Muscle layer of duodenum (tissue), 2 donors: ENCODE data around the gene DUSP28.
"Not testable (repeated sequence)": the region's sequence is repeated elsewhere in the genome, so short reads cannot be mapped to it uniquely, and the experiment has no call there.

Experiments used
- H3K27ac ChIP-seq: one replicate; pipeline ENCODE4 v1.7.0; 2013; ENCODE audit warnings: mild to moderate bottlenecking, low read length
- H3K27me3 ChIP-seq: one replicate; pipeline ENCODE4 v1.7.0; 2013; ENCODE audit warnings: low read depth, mild to moderate bottlenecking, control low read depth, low read length
- H3K36me3 ChIP-seq, 2 donors: one replicate each; pipeline ENCODE4 v1.7.0; 2013; ENCODE audit warnings: low read length in 2 of 2, control low read depth in 1 of 2, mild to moderate bottlenecking in 1 of 2; ENCODE audit not compliant: insufficient read depth in 2 of 2, control insufficient read depth in 1 of 2
- H3K4me1 ChIP-seq, 2 donors: one replicate each; pipeline ENCODE4 v1.7.0; 2013; ENCODE audit warnings: low read length in 2 of 2, mild to moderate bottlenecking in 2 of 2, control low read depth in 1 of 2, moderate library complexity in 1 of 2; ENCODE audit not compliant: insufficient read depth in 2 of 2, control insufficient read depth in 1 of 2
- H3K4me3 ChIP-seq, 2 donors: one replicate each; pipeline ENCODE4 v1.7.0; 2013; ENCODE audit warnings: low read length in 2 of 2, low read depth in 1 of 2, mild to moderate bottlenecking in 1 of 2
- H3K9me3 ChIP-seq, 2 donors: one replicate each; pipeline ENCODE4 v1.7.0; 2013; ENCODE audit warnings: low read length in 2 of 2, control low read depth in 1 of 2, mild to moderate bottlenecking in 1 of 2; ENCODE audit not compliant: control insufficient read depth in 1 of 2
- donor health status: healthy.

Gene DUSP28

DNA sequence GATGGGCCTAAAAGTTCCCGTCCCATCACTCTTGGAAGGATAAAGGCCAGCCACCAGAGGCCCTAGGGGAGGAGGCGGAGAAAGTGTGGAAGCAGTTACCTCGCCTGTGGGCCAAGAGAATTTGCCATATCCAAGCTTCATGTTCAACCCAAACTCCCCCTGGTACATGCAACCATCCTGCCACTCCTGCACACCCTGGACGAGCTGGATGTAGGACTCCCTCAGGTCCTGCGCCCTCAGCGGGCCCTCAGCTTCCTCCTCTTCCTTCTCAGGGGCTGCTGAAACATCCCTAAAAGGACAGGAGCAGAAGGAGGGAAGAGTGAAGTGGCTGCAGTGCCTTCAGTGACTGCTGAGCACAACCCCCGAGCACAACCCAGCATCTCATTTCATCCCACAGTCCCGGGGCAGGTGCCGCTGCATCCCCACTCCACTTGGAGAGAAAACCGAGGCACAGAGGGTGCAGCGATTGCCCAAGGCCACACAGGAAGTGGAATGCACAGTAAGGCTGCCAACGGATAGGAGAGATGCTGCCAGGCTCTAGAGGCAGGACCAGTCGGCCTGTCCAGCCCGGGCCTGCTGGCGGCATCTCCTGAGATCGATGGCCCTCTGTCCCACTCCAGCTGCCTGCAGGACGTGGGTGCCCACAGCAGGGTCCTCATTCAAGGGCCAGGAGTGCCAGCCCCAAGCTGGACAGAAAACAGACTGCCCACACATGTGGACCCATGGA lies 5.2 kb upstream of the DUSP28 start:
- Histone ChIP-seq H3K4me1 (peaks cover 7 to 25% of the 10 kb centered on the region in 2 donors), H3K9me3 (no peaks in the 10 kb centered on the region), H3K27ac (no peak overlapping the region), H3K27me3 (no peaks in the 10 kb centered on the region), H3K4me3 (no peak overlapping the region), H3K36me3 (peaks cover 7 to 19% of the 10 kb centered on the region in 2 donors)

DNA sequence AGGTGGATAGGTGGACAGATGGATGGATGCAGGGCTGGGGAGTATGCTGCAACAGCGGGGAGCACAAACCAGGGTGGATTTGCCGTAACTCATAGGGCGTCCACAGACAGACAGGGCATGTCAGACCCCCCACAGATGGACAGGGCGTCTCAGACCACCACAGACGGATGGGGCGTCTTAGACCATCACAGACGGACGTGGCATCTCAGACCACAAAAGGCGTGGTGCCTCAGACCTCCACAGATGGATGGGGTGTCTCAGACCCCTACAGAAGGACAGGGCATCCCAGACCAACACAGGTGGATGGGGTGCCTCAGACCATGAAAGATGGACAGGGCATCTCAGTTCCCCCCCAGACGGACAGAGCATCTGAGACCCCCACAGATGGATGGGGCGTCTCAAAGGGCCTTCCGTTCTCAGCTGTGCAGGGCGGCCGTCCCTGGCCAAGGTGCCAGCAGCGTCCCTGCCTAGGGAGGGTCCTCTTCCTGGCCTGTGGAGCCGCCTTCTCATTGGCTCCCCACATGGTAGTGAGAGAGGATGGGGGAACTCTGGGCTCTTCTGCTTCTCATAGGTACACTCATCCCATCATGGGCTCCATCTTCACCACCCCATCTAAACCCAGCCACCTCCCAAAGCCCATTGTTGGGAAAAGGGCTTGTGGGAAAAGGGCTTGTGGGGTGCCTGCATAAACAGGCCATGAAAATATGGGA lies 4.5 kb upstream of the DUSP28 start:
- H3K4me1 ChIP-seq, result peaks cover 7 to 25% of the 10 kb centered on the region in 2 donors
- no peak overlapping the region for H3K4me3 ChIP-seq
- H3K36me3 ChIP-seq, result peaks cover 7 to 19% of the 10 kb centered on the region in 2 donors
- H3K27ac ChIP-seq, result no peak overlapping the region
- H3K27me3 ChIP-seq, result no peaks in the 10 kb centered on the region
- H3K9me3 ChIP-seq, result no peaks in the 10 kb centered on the region

DNA sequence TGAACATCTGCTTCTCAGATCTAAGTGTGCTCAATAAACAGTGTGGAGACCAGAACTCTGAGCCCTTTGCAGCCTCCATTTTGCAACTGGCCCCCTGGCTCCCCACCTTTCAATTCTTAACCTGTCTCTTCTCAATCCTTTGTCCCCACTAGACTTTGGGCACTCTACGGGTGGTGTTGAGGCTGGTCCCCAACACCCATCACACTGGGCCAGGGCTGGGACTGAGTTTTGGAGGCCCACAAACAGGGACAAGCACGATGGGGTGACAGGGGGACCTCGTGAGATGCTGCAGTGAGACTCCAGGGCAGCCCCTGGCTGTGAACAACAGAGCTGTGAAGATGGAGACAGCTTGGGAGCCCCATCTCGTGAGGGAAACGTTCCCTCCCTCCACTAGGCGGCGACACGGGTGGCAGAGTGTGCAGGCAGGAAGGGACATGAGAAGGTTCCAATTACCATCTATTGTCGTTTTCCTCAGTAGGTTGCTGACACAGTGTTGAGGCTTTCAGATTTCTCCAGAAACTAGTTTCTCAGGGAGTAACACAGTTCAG lies 3.5 kb upstream of the DUSP28 start:
- Histone ChIP-seq H3K4me1 (peaks cover 7 to 31% of the 10 kb centered on the region in 2 donors), H3K36me3 (peaks cover 7 to 15% of the 10 kb centered on the region in 2 donors), H3K9me3 (no peaks in the 10 kb centered on the region), H3K27ac (no peak overlapping the region), H3K27me3 (no peaks in the 10 kb centered on the region), H3K4me3 (no peak overlapping the region)

DNA sequence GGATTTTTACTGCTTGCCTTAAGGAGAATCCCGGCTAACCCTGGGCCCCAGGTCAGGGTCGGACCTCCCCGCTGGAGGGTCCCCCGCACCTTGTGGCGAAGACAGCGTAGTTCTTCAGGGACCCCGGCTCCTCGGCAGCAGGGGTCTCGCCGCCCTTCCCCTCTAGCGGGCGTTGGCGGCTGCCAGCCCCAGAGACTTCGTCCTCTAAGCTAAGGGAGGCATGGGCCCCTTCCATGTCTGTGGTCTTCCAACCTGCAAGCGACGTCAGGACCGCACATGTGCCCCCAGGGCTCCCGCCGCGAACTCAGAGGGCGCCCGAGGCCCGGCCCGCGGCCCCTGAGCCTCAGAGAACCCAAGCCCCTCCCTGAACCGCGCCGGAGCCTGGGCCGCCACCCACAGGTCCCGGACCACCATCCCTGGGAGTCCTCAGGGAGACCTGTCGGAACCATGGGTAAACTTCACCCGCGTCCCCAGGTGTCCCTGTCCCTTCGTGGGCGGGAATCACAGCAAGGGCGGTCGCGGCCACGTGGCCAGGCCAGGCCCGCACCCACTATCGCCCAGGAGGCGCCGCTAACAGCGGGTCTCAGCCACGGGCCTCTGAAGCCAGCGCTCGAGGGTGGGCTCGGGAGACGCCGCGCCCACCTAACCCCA lies 2.9 kb upstream of the DUSP28 start:
- H3K4me1 ChIP-seq, result peaks cover 7 to 37% of the 10 kb centered on the region in 2 donors
- H3K9me3 ChIP-seq, result no peaks in the 10 kb centered on the region
- H3K4me3 ChIP-seq, result peak overlapping the region in 1 of 2 donors; percentile 61
- H3K27ac ChIP-seq, result no peak overlapping the region
- H3K27me3 ChIP-seq, result no peaks in the 10 kb centered on the region
- H3K36me3 ChIP-seq, result peaks cover 3 to 9% of the 10 kb centered on the region in 2 donors

DNA sequence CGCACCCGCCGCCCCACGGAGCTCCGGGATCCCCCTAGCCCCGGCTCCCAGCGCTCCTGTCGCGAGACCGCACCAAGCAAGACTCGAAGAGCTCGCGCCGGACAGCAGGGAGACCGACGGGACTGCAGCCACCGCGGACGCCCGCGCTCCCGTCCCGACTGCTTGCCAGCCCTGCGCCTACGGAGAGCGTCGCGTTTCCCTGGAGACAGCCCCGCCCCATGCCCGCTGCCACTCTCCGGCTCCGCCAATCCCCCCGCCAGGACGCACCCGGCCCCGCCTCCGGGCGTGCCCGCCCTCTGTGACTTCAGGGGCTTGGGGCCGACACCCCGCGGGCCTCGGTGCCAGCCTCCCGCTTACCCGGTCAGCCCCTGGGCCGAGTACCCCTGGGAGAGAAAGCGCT lies 2.3 kb upstream of the DUSP28 start, which contains the start of gene ANKMY1:
TSS of gene ANKMY1 (minus strand) at position 181 of the 400 bp plus-strand sequence. CDS start 653 bp downstream, outside the sequence.
- Histone ChIP-seq H3K9me3 (no peaks in the 10 kb centered on the region), H3K27ac (no peak within 1 kb of the TSS), H3K27me3 (no peaks in the 10 kb centered on the region), H3K4me3 (peak within 1 kb of the TSS in 1 of 2 donors; percentile 61), H3K36me3 (peaks cover 3 to 8% of the 10 kb centered on the region in 2 donors), H3K4me1 (peaks cover 12 to 39% of the 10 kb centered on the region in 2 donors)

DNA sequence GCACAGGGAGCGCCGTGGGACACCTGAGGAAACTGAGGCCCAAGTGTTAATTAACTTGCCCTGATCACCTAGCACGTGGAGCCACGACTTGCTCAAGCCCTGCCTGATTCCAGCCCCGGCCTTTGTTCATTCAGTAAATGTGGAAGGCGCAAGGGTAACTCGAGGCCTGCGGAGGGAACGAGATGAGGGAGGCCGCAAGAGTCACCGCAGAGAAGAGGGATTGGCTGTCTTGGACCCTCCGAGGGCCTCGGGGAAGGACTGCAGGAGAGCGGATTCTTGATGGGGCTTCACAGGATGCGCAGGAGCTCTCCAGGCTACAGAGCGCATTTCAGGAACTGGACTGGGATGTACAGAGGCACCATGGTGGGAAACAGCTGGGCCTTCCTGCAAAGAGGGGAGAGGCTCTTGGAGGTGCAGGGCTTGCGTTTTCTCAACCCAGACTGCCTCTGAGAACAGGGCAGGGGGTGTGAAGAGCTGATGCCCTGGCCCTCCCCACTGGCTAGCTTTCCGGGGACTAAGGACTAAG lies 1.9 kb upstream of the DUSP28 start:
- no peaks in the 10 kb centered on the region for H3K9me3 ChIP-seq
- H3K4me1 ChIP-seq, result peaks cover 13 to 39% of the 10 kb centered on the region in 2 donors

DNA sequence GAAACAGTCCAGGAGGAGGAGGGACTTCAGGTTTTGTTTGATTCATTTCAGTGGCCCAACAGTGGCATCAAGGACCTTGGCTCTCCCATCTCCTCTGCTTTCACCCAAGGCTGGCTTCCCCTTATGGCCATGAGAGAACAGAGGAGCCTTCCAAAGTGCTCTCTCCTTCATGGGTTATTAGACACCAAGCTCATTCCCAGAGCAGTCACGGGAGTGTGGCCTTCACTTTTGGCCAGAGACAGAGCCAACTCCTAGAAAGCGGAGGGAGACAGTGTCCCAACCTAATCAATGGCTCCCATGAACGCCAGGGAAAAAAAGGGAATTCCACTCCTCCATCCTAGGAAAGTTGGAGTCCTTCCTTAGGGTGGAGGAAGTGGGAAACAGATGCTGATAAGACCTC lies 871 bp upstream of the DUSP28 start:
- no peaks in the 10 kb centered on the region for H3K9me3 ChIP-seq
- H3K4me1 ChIP-seq, result peaks cover 13 to 39% of the 10 kb centered on the region in 2 donors
- H3K27me3 ChIP-seq, result no peaks in the 10 kb centered on the region
- no peak overlapping the region for H3K27ac ChIP-seq
- peaks cover under 1 to 2% of the 10 kb centered on the region in 2 donors for H3K36me3 ChIP-seq
- H3K4me3 ChIP-seq, result peak overlapping the region in 1 of 2 donors; percentile 45

More for the DNA sequence above, 1.9 kb upstream of the DUSP28 start:
- H3K4me3 ChIP-seq, result peak overlapping the region in 1 of 2 donors; percentile 61
- peaks cover 3 to 8% of the 10 kb centered on the region in 2 donors for H3K36me3 ChIP-seq
- H3K27ac ChIP-seq, result no peak overlapping the region
- H3K27me3 ChIP-seq, result no peaks in the 10 kb centered on the region

DNA sequence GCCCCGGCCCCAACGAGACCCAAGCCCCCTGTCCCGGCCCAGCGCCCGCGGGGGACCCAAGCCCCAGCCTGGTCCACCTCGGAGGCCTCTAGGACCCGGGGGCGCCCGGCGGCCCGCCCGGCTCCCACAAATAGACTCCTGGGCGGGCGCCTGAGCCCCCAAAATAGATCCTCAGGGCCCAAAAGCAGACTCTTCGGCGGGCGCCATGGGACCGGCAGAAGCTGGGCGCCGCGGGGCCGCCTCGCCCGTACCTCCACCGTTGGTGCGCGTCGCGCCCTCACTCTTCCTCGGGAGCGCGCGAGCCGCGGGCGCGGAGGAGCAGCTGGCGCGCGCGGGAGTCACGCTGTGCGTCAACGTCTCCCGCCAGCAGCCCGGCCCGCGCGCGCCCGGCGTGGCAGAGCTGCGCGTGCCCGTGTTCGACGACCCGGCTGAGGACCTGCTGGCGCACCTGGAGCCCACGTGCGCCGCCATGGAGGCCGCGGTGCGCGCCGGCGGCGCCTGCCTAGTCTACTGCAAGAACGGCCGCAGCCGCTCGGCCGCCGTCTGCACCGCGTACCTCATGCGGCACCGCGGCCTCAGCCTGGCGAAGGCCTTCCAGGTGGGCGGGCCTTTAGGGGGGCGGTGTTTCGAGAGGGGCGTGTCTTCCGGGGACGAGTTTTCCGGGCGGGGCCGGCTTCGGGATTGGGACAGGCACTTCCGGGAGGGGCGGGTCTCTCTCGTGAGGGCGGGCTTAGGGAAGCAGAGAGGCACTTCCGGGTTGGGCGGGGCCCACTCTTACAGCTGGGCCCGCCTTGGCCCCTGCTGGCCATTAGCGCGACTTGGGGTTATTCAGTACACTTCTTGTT lies 545 bp downstream of the DUSP28 start:
- Histone ChIP-seq H3K4me1 (peaks cover 18 to 42% of the 10 kb centered on the region in 2 donors), H3K9me3 (no peaks in the 10 kb centered on the region), H3K36me3 (no peaks in the 10 kb centered on the region), H3K27ac (peak overlapping the region; percentile 85), H3K4me3 (peak overlapping the region; percentile 77 to 79), H3K27me3 (no peaks in the 10 kb centered on the region)

DNA sequence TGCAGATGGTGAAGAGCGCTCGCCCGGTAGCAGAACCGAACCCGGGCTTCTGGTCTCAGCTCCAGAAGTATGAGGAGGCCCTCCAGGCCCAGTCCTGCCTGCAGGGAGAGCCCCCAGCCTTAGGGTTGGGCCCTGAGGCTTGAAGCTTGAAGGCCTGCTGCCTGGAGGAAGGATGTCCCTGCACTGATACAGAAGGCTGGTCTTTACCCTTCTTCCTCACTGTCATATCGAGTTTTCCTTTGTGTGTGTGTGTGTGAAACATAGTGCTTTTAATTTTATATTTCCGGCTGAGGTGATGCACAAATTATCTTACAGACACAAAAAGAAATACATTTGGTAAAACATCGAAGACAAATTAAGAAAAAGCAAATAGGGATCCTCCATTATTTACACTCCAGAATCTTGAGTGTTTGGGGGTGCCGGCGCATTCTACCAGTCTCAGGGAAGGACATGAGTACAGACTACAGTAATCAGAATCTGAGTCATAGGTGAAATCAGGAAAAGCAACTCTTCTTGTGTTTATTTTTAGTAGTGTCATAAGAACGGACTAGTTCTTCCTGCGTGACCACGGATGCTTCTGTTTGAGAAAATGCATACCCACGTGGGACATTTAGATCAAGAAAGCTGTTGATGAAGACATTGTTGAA lies 1.3 kb downstream of the DUSP28 start:
- H3K4me1 ChIP-seq, result peaks cover 21 to 48% of the 10 kb centered on the region in 2 donors
- no peaks in the 10 kb centered on the region for H3K9me3 ChIP-seq
- no peaks in the 10 kb centered on the region for H3K27me3 ChIP-seq
- H3K4me3 ChIP-seq, result peak overlapping the region; percentile 77 to 79
- no peaks in the 10 kb centered on the region for H3K36me3 ChIP-seq
- peak overlapping the region; percentile 85 for H3K27ac ChIP-seq

DNA sequence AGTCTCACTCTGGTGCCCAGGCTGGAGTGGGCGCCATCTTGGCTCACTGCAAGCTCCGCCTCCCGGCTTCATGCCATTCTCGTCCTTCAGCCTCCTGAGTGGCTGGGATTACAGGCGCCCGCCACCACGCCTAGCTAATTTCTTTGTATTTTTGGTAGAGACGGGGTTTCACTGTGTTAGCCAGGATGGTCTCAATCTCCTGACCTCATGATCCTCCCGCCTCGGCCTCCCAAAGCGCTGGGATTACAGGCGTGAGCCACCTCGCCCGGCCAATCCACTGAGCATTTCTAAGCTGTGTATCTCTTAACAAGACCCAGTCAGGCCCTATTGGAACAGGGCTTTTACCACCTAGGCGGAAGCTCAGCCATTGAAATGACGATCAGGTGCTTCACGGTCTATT lies 3.1 kb downstream of the DUSP28 start:
- H3K9me3 ChIP-seq, H3K27ac ChIP-seq, H3K4me3 ChIP-seq, H3K36me3 ChIP-seq, H3K27me3 ChIP-seq: not testable (repeated sequence)
- H3K4me1 ChIP-seq, result peaks cover 29 to 50% of the 10 kb centered on the region in 2 donors
